Neural cell (in vitro differentiated cells): Measurements from ENCODE around the gene FBRSL1. TPM values are rescaled to one million over a fixed set of nuclear protein-coding genes. Genes with fewer than 3 reads are reported as not detected.

Experiments used
- H2AFZ ChIP-seq: fragments of 200-600, 300-800 bp; sonication (generic), shearing (Covaris generic); 2 replicates; pipeline ENCODE4 v1.6.0; 2014; ENCODE audit warnings: low read depth, mild to moderate bottlenecking, antibody characterized with exemption, low read length, moderate library complexity
- H3F3A ChIP-seq: fragments of 200-600 bp; shearing (Covaris generic); 2 replicates; pipeline ENCODE4 v1.6.1; 2016; ENCODE audit warnings: mild to moderate bottlenecking, moderate library complexity, mixed read lengths, antibody characterized with exemption, low read length; ENCODE audit not compliant: insufficient read depth, poor library complexity, severe bottlenecking
- H3K27ac ChIP-seq: fragments of 200-600, 300-800 bp; sonication (generic), shearing (Covaris generic); 2 replicates; pipeline ENCODE4 v1.5.1; 2014; ENCODE audit warnings: mild to moderate bottlenecking, low read length, moderate library complexity
- H3K27me3 ChIP-seq: fragments of 300-800, 200-600 bp; sonication (generic), shearing (Covaris generic); 2 replicates; pipeline ENCODE4 v1.6.0; 2014; ENCODE audit warnings: mild to moderate bottlenecking, low read depth, low read length, moderate library complexity; ENCODE audit not compliant: insufficient read depth
- H3K36me3 ChIP-seq: fragments of 300-800, 200-600 bp; sonication (generic), shearing (Covaris generic); 2 replicates; pipeline ENCODE4 v1.5.1; 2014; ENCODE audit warnings: mild to moderate bottlenecking, antibody characterized with exemption, low read length, moderate library complexity; ENCODE audit not compliant: insufficient read depth
- H3K4me2 ChIP-seq: fragments of 300-800, 200-600 bp; sonication (generic), shearing (Covaris generic); 2 replicates; pipeline ENCODE4 v1.6.0; 2014; ENCODE audit warnings: mild to moderate bottlenecking, low read length
- H3K4me3 ChIP-seq: fragments of 300-800, 200-600 bp; sonication (generic), shearing (Covaris generic); 2 replicates; pipeline ENCODE4 v1.5.1; 2014; ENCODE audit warnings: mild to moderate bottlenecking, low read length, moderate library complexity
- H3K79me2 ChIP-seq: fragments of 200-600 bp; shearing (Covaris generic); replicated peaks from 2 replicates; pipeline ENCODE4 v1.6.0; 2014; ENCODE audit warnings: mild to moderate bottlenecking, low read length, moderate library complexity; ENCODE audit not compliant: insufficient read depth
- H3K9ac ChIP-seq: fragments of 300-800, 200-600 bp; sonication (generic), shearing (Covaris generic); 2 replicates; pipeline ENCODE4 v1.6.1; 2016; ENCODE audit warnings: mild to moderate bottlenecking, low read length, mixed read lengths
- H3K9me2 ChIP-seq: fragments of 200-600 bp; shearing (Covaris generic); 2 replicates; pipeline ENCODE4 v1.6.1; 2016; ENCODE audit warnings: mild to moderate bottlenecking, low read length, mixed read lengths; ENCODE audit not compliant: insufficient read depth
- H3K9me3 ChIP-seq: fragments of 200-600, 300-800 bp; sonication (generic), shearing (Covaris generic); 2 replicates; pipeline ENCODE4 v1.6.1; 2016; ENCODE audit warnings: mild to moderate bottlenecking, mixed run types, low read length, moderate library complexity, mixed read lengths
- H4K20me1 ChIP-seq: fragments of 200-600 bp; shearing (Covaris generic); 2 replicates; pipeline ENCODE4 v1.6.1; 2016; ENCODE audit warnings: mild to moderate bottlenecking, mixed run types; ENCODE audit not compliant: insufficient read depth
- CTCF ChIP-seq: fragments of 450-650 bp; IDR thresholded peaks from 2 replicates; pipeline ENCODE4 v1.5.1; 2014; ENCODE audit warnings: antibody characterized with exemption, mild to moderate bottlenecking, moderate library complexity; ENCODE audit not compliant: poor library complexity, severe bottlenecking
- EP300 ChIP-seq: fragments of 450-650 bp; conservative IDR thresholded peaks from 2 replicates; pipeline ENCODE4 v1.6.1; 2014; ENCODE audit warnings: antibody characterized with exemption, mild to moderate bottlenecking, moderate library complexity; ENCODE audit not compliant: poor library complexity, severe bottlenecking
- EZH2 ChIP-seq: fragments of 200-600, 300-800 bp; shearing (Covaris generic), sonication (generic); IDR thresholded peaks from 2 replicates; pipeline ENCODE4 v1.6.1; 2014; ENCODE audit warnings: antibody characterized with exemption, low read length, borderline replicate concordance, mild to moderate bottlenecking; ENCODE audit not compliant: insufficient read depth, poor library complexity, severe bottlenecking
- MXI1 ChIP-seq: fragments of 450-650 bp; conservative IDR thresholded peaks from 2 replicates; pipeline ENCODE4 v1.6.1; 2014; ENCODE audit warnings: antibody characterized with exemption, mild to moderate bottlenecking; ENCODE audit not compliant: poor library complexity, severe bottlenecking
- POLR2AphosphoS5 ChIP-seq: IDR thresholded peaks from 2 replicates; pipeline ENCODE4 v1.6.1; 2012
- RAD21 ChIP-seq: fragments of 450-650 bp; conservative IDR thresholded peaks from 2 replicates; pipeline ENCODE4 v1.6.1; 2014; ENCODE audit warnings: antibody characterized with exemption, mild to moderate bottlenecking, moderate library complexity
- REST ChIP-seq: IDR thresholded peaks from 2 replicates; pipeline ENCODE4 v1.6.1; 2012; ENCODE audit warnings: borderline replicate concordance
- SMC3 ChIP-seq: fragments of 450-650 bp; conservative IDR thresholded peaks from 2 replicates; pipeline ENCODE4 v1.6.1; 2014; ENCODE audit warnings: antibody characterized with exemption, mild to moderate bottlenecking, moderate library complexity; ENCODE audit not compliant: poor library complexity
- TAF1 ChIP-seq: IDR thresholded peaks from 2 replicates; pipeline ENCODE4 v1.6.1; 2012; ENCODE audit warnings: low read depth
- polyA plus RNA-seq: library from polyadenylated mRNA; depleted of rRNA; stranded (reverse); fragments of >200 nt; gene quantifications from 2 replicates; pipeline ENCODE4 v1.2.3, GENCODE V29; 2014

Gene FBRSL1
- polyA plus RNA-seq, 1 donor from 2014 or later = 11.9 TPM

GRCh38 chr12:132486168-132486567 lies 3.8 kb upstream of the FBRSL1 start:
- no peak overlapping the region for H3K9ac ChIP-seq
- H2AFZ ChIP-seq = no peak overlapping the region
- H3F3A ChIP-seq = no peaks in the 10 kb centered on the region
- no peaks in the 10 kb centered on the region for H3K27me3 ChIP-seq
- no peak overlapping the region for H3K4me3 ChIP-seq
- no peaks in the 10 kb centered on the region for H3K9me2 ChIP-seq
- H3K79me2 ChIP-seq = peaks cover 5% of the 10 kb centered on the region
- no peaks in the 10 kb centered on the region for H3K36me3 ChIP-seq
- H4K20me1 ChIP-seq = no peaks in the 10 kb centered on the region
- H3K4me2 ChIP-seq = no peak overlapping the region
- no peak overlapping the region for H3K27ac ChIP-seq
- no peaks in the 10 kb centered on the region for H3K9me3 ChIP-seq
- TF ChIP-seq EP300 = no peak
- no peak for TF ChIP-seq MXI1
- no peak for TF ChIP-seq TAF1
- TF ChIP-seq CTCF = no peak
- no peak for TF ChIP-seq RAD21
- no peak for TF ChIP-seq POLR2AphosphoS5
- TF ChIP-seq EZH2 = no peak
- TF ChIP-seq REST = no peak
- no peak for TF ChIP-seq SMC3

- Histone ChIP-seq H3K36me3 (no peaks in the 10 kb centered on the region), H2AFZ (no peak overlapping the region), H3K79me2 (peaks cover 9% of the 10 kb centered on the region), H3K9me2 (no peaks in the 10 kb centered on the region), H3F3A (no peaks in the 10 kb centered on the region), H3K27me3 (no peaks in the 10 kb centered on the region), H3K9me3 (no peaks in the 10 kb centered on the region), H4K20me1 (peaks cover 1% of the 10 kb centered on the region), H3K27ac (no peak overlapping the region), H3K4me2 (no peak overlapping the region), H3K9ac (no peak overlapping the region), H3K4me3 (no peak overlapping the region)
- no peak for TF ChIP-seq CTCF
- no peak for TF ChIP-seq RAD21
- no peak for TF ChIP-seq MXI1
- TF ChIP-seq TAF1 = no peak
- TF ChIP-seq EP300 = no peak
- no peak for TF ChIP-seq POLR2AphosphoS5
- TF ChIP-seq SMC3 = no peak
- TF ChIP-seq REST = no peak
- no peak for TF ChIP-seq EZH2
These were observed 3.4 kb upstream of the FBRSL1 start for GRCh38 chr12:132486576-132486975.
